Osteocyte (in vitro differentiated cells): Measurements from ENCODE around the gene RNF13. TPM values are rescaled to one million over a fixed set of nuclear protein-coding genes. Genes with fewer than 3 reads are reported as not detected.

ENCODE experiments used
- DNase-seq: peaks from one replicate; pipeline ENCODE4 v3.0.0; 2021; ENCODE audit warnings: mixed read lengths; ENCODE audit not compliant: unreplicated experiment; ENCODE audit errors: extremely low spot score
- H3K27ac Mint-ChIP-seq: one replicate; pipeline ENCODE4 v1.8.0; 2021; ENCODE audit warnings: mild to moderate bottlenecking, mixed read lengths; ENCODE audit not compliant: unreplicated experiment
- H3K27me3 Mint-ChIP-seq: one replicate; pipeline ENCODE4 v1.8.0; 2021; ENCODE audit warnings: mixed read lengths; ENCODE audit not compliant: unreplicated experiment
- H3K36me3 Mint-ChIP-seq: one replicate; pipeline ENCODE4 v1.8.0; 2021; ENCODE audit warnings: mixed read lengths; ENCODE audit not compliant: unreplicated experiment
- H3K4me1 Mint-ChIP-seq: one replicate; pipeline ENCODE4 v1.8.0; 2021; ENCODE audit warnings: mixed read lengths; ENCODE audit not compliant: unreplicated experiment
- H3K4me3 Mint-ChIP-seq: one replicate; pipeline ENCODE4 v1.8.0; 2021; ENCODE audit warnings: mild to moderate bottlenecking, moderate library complexity, mixed read lengths; ENCODE audit not compliant: unreplicated experiment
- H3K9me3 Mint-ChIP-seq: one replicate; pipeline ENCODE4 v1.8.0; 2021; ENCODE audit warnings: mixed read lengths; ENCODE audit not compliant: unreplicated experiment
- CTCF ChIP-seq: fragments of 200-600 bp; sonication (generic); IDR thresholded peaks from 2 replicates; pipeline ENCODE4 v1.5.0; 2021; ENCODE audit warnings: antibody characterized with exemption, mild to moderate bottlenecking, moderate library complexity
- total RNA-seq: library from RNA; stranded (reverse); gene quantifications from 2 replicates; pipeline ENCODE4 v1.2.1, GENCODE V29; 2021

RNF13 gene
- total RNA-seq, 1 donor from 2014 or later = 45.1 TPM

- no peaks in the 10 kb centered on the region for H3K9me3 Mint-ChIP-seq
- H3K36me3 Mint-ChIP-seq = no peaks in the 10 kb centered on the region
- H3K27me3 Mint-ChIP-seq = no peaks in the 10 kb centered on the region
- DNase-seq = no peak
- no peak overlapping the region for H3K4me3 Mint-ChIP-seq
- H3K4me1 Mint-ChIP-seq = peaks cover 19% of the 10 kb centered on the region
- H3K27ac Mint-ChIP-seq = peak overlapping the region; percentile 45
- no peak for TF ChIP-seq CTCF
These were observed 28.8 kb upstream of the RNF13 start for GRCh38 chr3:149784064-149784704.

GRCh38 chr3:149790268-149790667 lies 22.7 kb upstream of the RNF13 start:
- Mint-ChIP-seq H3K27me3 (peaks cover 2% of the 10 kb centered on the region), H3K4me1 (peaks cover 19% of the 10 kb centered on the region), H3K27ac (no peak overlapping the region)

DNA sequence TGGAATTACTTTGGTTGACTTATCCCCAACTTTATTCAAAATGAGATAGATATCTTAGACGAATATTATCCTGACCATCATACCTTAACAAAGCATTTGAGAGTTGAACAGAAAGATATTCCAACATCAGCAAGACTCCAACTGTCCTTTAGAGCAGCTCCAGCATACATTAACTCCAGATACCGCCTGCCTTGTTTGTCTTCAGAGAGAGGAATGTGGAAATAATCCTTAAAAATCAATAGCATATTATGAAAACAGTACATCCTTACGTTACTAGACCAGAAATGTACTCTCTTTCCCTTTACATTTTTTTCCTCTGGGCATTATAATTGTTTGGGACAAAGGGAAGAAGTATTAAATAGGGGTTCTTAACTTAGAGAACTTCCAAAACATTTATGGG lies 22.3 kb upstream of the RNF13 start:
- H3K27me3 Mint-ChIP-seq = peaks cover 2% of the 10 kb centered on the region
- peaks cover 19% of the 10 kb centered on the region for H3K4me1 Mint-ChIP-seq
- no peaks in the 10 kb centered on the region for H3K9me3 Mint-ChIP-seq
- H3K27ac Mint-ChIP-seq = peak overlapping the region; percentile 41
- H3K4me3 Mint-ChIP-seq = no peak overlapping the region
- no peak for DNase-seq
- no peak for TF ChIP-seq CTCF
- no peaks in the 10 kb centered on the region for H3K36me3 Mint-ChIP-seq

More at GRCh38 chr3:149790268-149790667, 22.7 kb upstream of the RNF13 start:
- Mint-ChIP-seq H3K4me3 (no peak overlapping the region), H3K36me3 (no peaks in the 10 kb centered on the region), H3K9me3 (no peaks in the 10 kb centered on the region)
- TF ChIP-seq CTCF = no peak
- DNase-seq = no peak

- TF ChIP-seq CTCF = no peak
- H3K4me3 Mint-ChIP-seq = no peak within 1 kb of the TSS
- peaks cover 19% of the 10 kb centered on the region for H3K4me1 Mint-ChIP-seq
- H3K9me3 Mint-ChIP-seq = no peaks in the 10 kb centered on the region
- no peak for DNase-seq
- H3K27ac Mint-ChIP-seq = no peak within 1 kb of the TSS
- peaks cover 2% of the 10 kb centered on the region for H3K27me3 Mint-ChIP-seq
- H3K36me3 Mint-ChIP-seq = no peaks in the 10 kb centered on the region
These were observed 20.4 kb upstream of the RNF13 start, which contains the start of gene ANKUB1 for GRCh38 chr3:149792452-149793270. TSS of gene ANKUB1 (minus strand) at chr3:149792554. CDS start at chr3:149792366, 188 bp downstream.

DNA sequence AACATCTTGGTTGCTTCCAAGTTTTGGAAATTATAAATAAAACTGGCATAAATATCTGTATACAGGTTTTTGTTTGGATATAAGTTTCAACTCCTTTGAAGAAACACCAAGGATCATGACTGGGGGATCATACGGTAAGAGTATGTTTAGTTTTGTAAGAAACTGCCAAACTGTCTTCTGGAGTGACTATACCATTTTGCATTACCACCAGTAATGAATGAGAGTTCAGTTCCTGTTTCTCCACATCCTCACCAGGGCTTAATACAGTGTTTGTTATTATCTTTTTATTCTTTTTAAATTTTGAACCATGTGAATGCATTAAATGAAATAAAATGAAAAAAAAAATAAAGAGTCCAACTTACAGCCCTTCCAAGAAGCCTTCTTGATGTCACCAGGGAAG lies 17.0 kb upstream of the RNF13 start:
- H3K27ac Mint-ChIP-seq = no peak overlapping the region
- no peak for TF ChIP-seq CTCF
- H3K27me3 Mint-ChIP-seq = peaks cover 2% of the 10 kb centered on the region
- H3K9me3 Mint-ChIP-seq = no peaks in the 10 kb centered on the region
- H3K4me1 Mint-ChIP-seq = peaks cover 3% of the 10 kb centered on the region
- H3K4me3 Mint-ChIP-seq = no peak overlapping the region
- DNase-seq = no peak
- H3K36me3 Mint-ChIP-seq = no peaks in the 10 kb centered on the region
